ENCODE measurements around the gene MT1B. TPM values are rescaled to one million over a fixed set of nuclear protein-coding genes. Genes with fewer than 3 reads are reported as not detected.

The MT1B gene
- total and polyA plus RNA-seq, 3 experiments from 2014 or later, result not detected

- Histone ChIP-seq H3K27ac (ENCODE audit: low read depth, low read length) (no peak overlapping the region), H3K36me3 (ENCODE audit: insufficient read depth, low read length) (no peaks in the 10 kb centered on the region), H3K9me3 (ENCODE audit: low read length) (no peaks in the 10 kb centered on the region), H3K4me3 (ENCODE audit: low read length) (no peak overlapping the region), H3K27me3 (ENCODE audit: insufficient read depth, low read length, poor library complexity, severe bottlenecking) (peaks cover 42% of the 10 kb centered on the region), H3K4me1 (ENCODE audit: insufficient read depth, low read length) (peaks cover 30% of the 10 kb centered on the region)
- no peak for DNase-seq
- Mint-ChIP-seq H3K4me1 (peaks cover 31 to 53% (median 50%) of the 10 kb centered on the region in 3 donors), H3K27ac (no peak overlapping the region), H3K4me3 (no peak overlapping the region), H3K36me3 (no peaks in the 10 kb centered on the region), H3K9me3 (no peaks in the 10 kb centered on the region), H3K27me3 (peaks cover 40 to 58% of the 10 kb centered on the region in 2 donors)
- CTCF ChIA-PET, result interaction anchor here (1.8 kb wide), 1 partner anchor 16 kb away, joined by 4 read pairs; no protein-coding TSS in a partner anchor
- POLR2A ChIA-PET, result no interaction called here
Observed at GRCh38 chr16:56640076-56640475, 11.6 kb upstream of the MT1B start.

GRCh38 chr16:56641166-56641565 is 10.5 kb upstream of the MT1B start:
- Histone ChIP-seq H3K9me3 (ENCODE audit: low read length) (no peaks in the 10 kb centered on the region), H3K27me3 (ENCODE audit: insufficient read depth, low read length, poor library complexity, severe bottlenecking) (peaks cover 33% of the 10 kb centered on the region), H3K36me3 (ENCODE audit: insufficient read depth, low read length) (no peaks in the 10 kb centered on the region), H3K4me3 (ENCODE audit: low read length) (no peak overlapping the region), H3K27ac (ENCODE audit: low read depth, low read length) (no peak overlapping the region), H3K4me1 (ENCODE audit: insufficient read depth, low read length) (peaks cover 21% of the 10 kb centered on the region)
- ChIA-PET CTCF (no interaction called here), POLR2A (no interaction called here)
- Mint-ChIP-seq H3K4me1 (peaks cover 25 to 45% (median 44%) of the 10 kb centered on the region in 3 donors), H3K27ac (no peak overlapping the region), H3K36me3 (no peaks in the 10 kb centered on the region), H3K27me3 (peaks cover 34 to 50% of the 10 kb centered on the region in 2 donors), H3K9me3 (no peaks in the 10 kb centered on the region), H3K4me3 (no peak overlapping the region)
- DNase-seq, result no peak

GRCh38 chr16:56643080-56643778 is 8.5 kb upstream of the MT1B start:
- Histone ChIP-seq H3K4me3 (ENCODE audit: low read length) (peak overlapping the region; percentile 40), H3K36me3 (ENCODE audit: insufficient read depth, low read length) (no peaks in the 10 kb centered on the region), H3K9me3 (ENCODE audit: low read length) (no peaks in the 10 kb centered on the region), H3K4me1 (ENCODE audit: insufficient read depth, low read length) (peaks cover 16% of the 10 kb centered on the region), H3K27ac (ENCODE audit: low read depth, low read length) (no peak overlapping the region), H3K27me3 (ENCODE audit: insufficient read depth, low read length, poor library complexity, severe bottlenecking) (peaks cover 17% of the 10 kb centered on the region)
- Mint-ChIP-seq H3K36me3 (no peaks in the 10 kb centered on the region), H3K27ac (peak overlapping the region in 7 of 8 donors; percentile 46 to 92 (median 85)), H3K4me1 (peaks cover 20 to 32% (median 26%) of the 10 kb centered on the region in 3 donors), H3K27me3 (peaks cover 22 to 30% of the 10 kb centered on the region in 2 donors), H3K4me3 (peak overlapping the region; percentile 75 to 89 (median 81)), H3K9me3 (no peaks in the 10 kb centered on the region)
- POLR2A ChIA-PET, result interaction anchor here (0.7 to 1.6 kb wide), 8 partner anchors 9 to 124 kb away, joined by 3 to 5 read pairs (median 4); partner anchors contain the start of genes MT1E, MT1F and MT2A
- peak; percentile 66 to 87 (median 74) for DNase-seq
- CTCF ChIA-PET, result interaction anchor here (0.8 to 2.5 kb wide), 26 partner anchors 9 to 288 kb away, joined by 3 to 18 read pairs (median 5); partner anchors contain the start of genes HERPUD1, MT1H and MT1X

GRCh38 chr16:56643833-56644232 is 7.9 kb upstream of the MT1B start:
- Histone ChIP-seq H3K27ac (ENCODE audit: low read depth, low read length) (peak overlapping the region; percentile 18), H3K9me3 (ENCODE audit: low read length) (no peaks in the 10 kb centered on the region), H3K4me3 (ENCODE audit: low read length) (peak overlapping the region; percentile 40), H3K4me1 (ENCODE audit: insufficient read depth, low read length) (peaks cover 16% of the 10 kb centered on the region), H3K36me3 (ENCODE audit: insufficient read depth, low read length) (no peaks in the 10 kb centered on the region), H3K27me3 (ENCODE audit: insufficient read depth, low read length, poor library complexity, severe bottlenecking) (peaks cover 11% of the 10 kb centered on the region)
- peaks cover 18 to 28% (median 22%) of the 10 kb centered on the region in 3 donors for H3K4me1 Mint-ChIP-seq
- H3K27me3 Mint-ChIP-seq, result peaks cover 18 to 26% of the 10 kb centered on the region in 2 donors
- ChIA-PET POLR2A (interaction anchor here (0.9 to 1.6 kb wide), 7 partner anchors 13 to 125 kb away, joined by 3 to 5 read pairs (median 4); partner anchors contain the start of genes MT1E, MT1F and MT2A), CTCF (interaction anchor here (0.8 to 2.5 kb wide), 24 partner anchors 9 to 288 kb away, joined by 3 to 18 read pairs (median 5); partner anchors contain the start of genes HERPUD1, MT1H and MT1X)
- H3K4me3 Mint-ChIP-seq, result peak overlapping the region; percentile 75 to 89 (median 81)
- H3K36me3 Mint-ChIP-seq, result no peaks in the 10 kb centered on the region
- no peaks in the 10 kb centered on the region for H3K9me3 Mint-ChIP-seq
- peak overlapping the region; percentile 46 to 92 (median 82) for H3K27ac Mint-ChIP-seq
- no peak for DNase-seq

- Mint-ChIP-seq H3K4me1 (peaks cover 18 to 28% (median 22%) of the 10 kb centered on the region in 3 donors), H3K36me3 (no peaks in the 10 kb centered on the region), H3K4me3 (no peak overlapping the region), H3K27me3 (peaks cover 6 to 20% of the 10 kb centered on the region in 2 donors), H3K9me3 (no peaks in the 10 kb centered on the region), H3K27ac (no peak overlapping the region)
- DNase-seq, result no peak
- Histone ChIP-seq H3K9me3 (ENCODE audit: low read length) (no peaks in the 10 kb centered on the region), H3K4me1 (ENCODE audit: insufficient read depth, low read length) (peaks cover 16% of the 10 kb centered on the region), H3K4me3 (ENCODE audit: low read length) (no peak overlapping the region), H3K27ac (ENCODE audit: low read depth, low read length) (no peak overlapping the region), H3K27me3 (ENCODE audit: insufficient read depth, low read length, poor library complexity, severe bottlenecking) (no peaks in the 10 kb centered on the region), H3K36me3 (ENCODE audit: insufficient read depth, low read length) (no peaks in the 10 kb centered on the region)
- POLR2A ChIA-PET, result no interaction called here
- CTCF ChIA-PET, result no interaction called here
Observed at GRCh38 chr16:56645311-56645710, 6.4 kb upstream of the MT1B start.

- Mint-ChIP-seq H3K27ac (no peak overlapping the region), H3K4me3 (no peak overlapping the region), H3K27me3 (peaks cover 9 to 17% of the 10 kb centered on the region in 2 donors), H3K36me3 (no peaks in the 10 kb centered on the region), H3K4me1 (peaks cover 18 to 28% (median 22%) of the 10 kb centered on the region in 3 donors), H3K9me3 (no peaks in the 10 kb centered on the region)
- Histone ChIP-seq H3K27ac (ENCODE audit: low read depth, low read length) (no peak overlapping the region), H3K4me1 (ENCODE audit: insufficient read depth, low read length) (peaks cover 16% of the 10 kb centered on the region), H3K9me3 (ENCODE audit: low read length) (no peaks in the 10 kb centered on the region), H3K36me3 (ENCODE audit: insufficient read depth, low read length) (no peaks in the 10 kb centered on the region), H3K27me3 (ENCODE audit: insufficient read depth, low read length, poor library complexity, severe bottlenecking) (no peaks in the 10 kb centered on the region), H3K4me3 (ENCODE audit: low read length) (no peak overlapping the region)
- ChIA-PET POLR2A (no interaction called here), CTCF (no interaction called here)
- no peak for DNase-seq
Observed at GRCh38 chr16:56645838-56646237, 5.8 kb upstream of the MT1B start.

GRCh38 chr16:56647641-56648431 is 3.9 kb upstream of the MT1B start:
- Mint-ChIP-seq H3K9me3 (no peaks in the 10 kb centered on the region), H3K36me3 (no peaks in the 10 kb centered on the region), H3K4me1 (peaks cover 14 to 18% (median 17%) of the 10 kb centered on the region in 3 donors), H3K27me3 (peaks cover 12 to 28% of the 10 kb centered on the region in 2 donors), H3K27ac (no peak overlapping the region), H3K4me3 (no peak overlapping the region)
- H3K36me3 ChIP-seq (ENCODE audit: insufficient read depth, low read length), result no peaks in the 10 kb centered on the region
- no peaks in the 10 kb centered on the region for H3K27me3 ChIP-seq (ENCODE audit: insufficient read depth, low read length, poor library complexity, severe bottlenecking)
- POLR2A ChIA-PET, result no interaction called here
- no peak overlapping the region for H3K27ac ChIP-seq (ENCODE audit: low read depth, low read length)
- H3K9me3 ChIP-seq (ENCODE audit: low read length), result no peaks in the 10 kb centered on the region
- CTCF ChIA-PET, result interaction anchor here (1.7 kb wide), 1 partner anchor 55 kb away, joined by 4 read pairs; no protein-coding TSS in a partner anchor
- no peak for DNase-seq
- H3K4me3 ChIP-seq (ENCODE audit: low read length), result no peak overlapping the region
- H3K4me1 ChIP-seq (ENCODE audit: insufficient read depth, low read length), result peaks cover 15% of the 10 kb centered on the region
